IMR-90 (cell line): ENCODE measurements around the gene PMPCB. TPM values are rescaled to one million over a fixed set of nuclear protein-coding genes. Genes with fewer than 3 reads are reported as not detected.
A peak's percentile ranks its signal among the peaks of the same experiment; 100 is the strongest.

Experiments
- ATAC-seq: fragments of 200-7000 bp; cut with Tn5 transposase; 2 replicates; pipeline ENCODE4 v1.9.1; 2020; ENCODE audit warnings: low read depth, mild to moderate bottlenecking, moderate library complexity
- BruUV-seq: library from RNA; stranded (reverse); fragments of 400-500 nt; replicated peaks from 2 replicates; lab custom pipeline; 2021; lab: Mats Ljungman, UMichigan
- CTCF ChIA-PET: fragments of 300-600 bp; formaldehyde crosslinking; extraction: SDS; loops from one replicate; lab custom pipeline; 2021; ENCODE audit warnings: antibody characterized with exemption; lab: Yijun Ruan, JAX
- POLR2A ChIA-PET: fragments of 300-600 bp; sonication (Branson Sonifier 250); formaldehyde crosslinking; loops from one replicate; lab custom pipeline; 2022; ENCODE audit warnings: antibody characterized with exemption; ENCODE audit not compliant: unreplicated experiment; lab: Charles Lee
- DNase-seq: peaks from one replicate; pipeline ENCODE4 v3.0.0; 2013
- H2AFZ ChIP-seq: replicated peaks from 2 replicates; pipeline ENCODE3; 2013; ENCODE audit warnings: low read length, mild to moderate bottlenecking; ENCODE audit not compliant: poor library complexity
- H2AK5ac ChIP-seq: 2 replicates; pipeline ENCODE4 v1.6.1; 2013; ENCODE audit warnings: low read depth, low read length, inconsistent platforms
- H2AK9ac ChIP-seq: replicated peaks from 2 replicates; pipeline ENCODE3; 2013; ENCODE audit warnings: mild to moderate bottlenecking, low read depth, low read length, moderate library complexity; ENCODE audit not compliant: poor library complexity
- H2BK120ac ChIP-seq: 2 replicates; pipeline ENCODE4 v1.6.1; 2013; ENCODE audit warnings: low read depth, low read length, inconsistent platforms
- H2BK15ac ChIP-seq: 3 replicates; pipeline ENCODE4 v1.6.1; 2013; ENCODE audit warnings: low read depth, low read length, inconsistent platforms
- H2BK20ac ChIP-seq: 2 replicates; pipeline ENCODE4 v1.6.1; 2013; ENCODE audit warnings: low read depth, mild to moderate bottlenecking, inconsistent platforms, low read length, moderate library complexity
- H2BK5ac ChIP-seq: 2 replicates; pipeline ENCODE4 v1.6.1; 2013; ENCODE audit warnings: mild to moderate bottlenecking, low read depth, low read length, inconsistent platforms; ENCODE audit not compliant: poor library complexity, severe bottlenecking
- H3K14ac ChIP-seq: replicated peaks from 2 replicates; pipeline ENCODE4 v1.6.1; 2013; ENCODE audit warnings: low read depth, low read length, inconsistent platforms
- H3K18ac ChIP-seq: 2 replicates; pipeline ENCODE4 v1.6.1; 2013; ENCODE audit warnings: low read depth, low read length, control low read depth
- H3K23ac ChIP-seq: 2 replicates; pipeline ENCODE4 v1.6.1; 2013; ENCODE audit warnings: low read depth, low read length, inconsistent platforms
- H3K27ac ChIP-seq: 2 replicates; pipeline ENCODE4 v1.5.1; 2013; ENCODE audit warnings: mild to moderate bottlenecking, control low read depth, low read length; ENCODE audit not compliant: insufficient read depth
- H3K27me3 ChIP-seq: 2 replicates; pipeline ENCODE4 v1.6.1; 2013; ENCODE audit warnings: low read length; ENCODE audit not compliant: control insufficient read depth, insufficient read depth
- H3K36me3 ChIP-seq: 2 replicates; pipeline ENCODE4 v1.6.1; 2013; ENCODE audit warnings: low read length, mixed read lengths; ENCODE audit not compliant: control insufficient read depth, insufficient read depth
- H3K4ac ChIP-seq: 2 replicates; pipeline ENCODE4 v1.6.1; 2013; ENCODE audit warnings: low read depth, low read length, inconsistent platforms
- H3K4me1 ChIP-seq: 2 replicates; pipeline ENCODE4 v1.6.1; 2013; ENCODE audit warnings: low read length, mixed read lengths; ENCODE audit not compliant: control insufficient read depth, insufficient read depth
- H3K4me2 ChIP-seq: 2 replicates; pipeline ENCODE4 v1.6.1; 2013; ENCODE audit warnings: low read depth, mild to moderate bottlenecking, control low read depth, low read length, moderate library complexity
- H3K4me3 ChIP-seq: 2 replicates; pipeline ENCODE4 v1.5.1; 2013; ENCODE audit warnings: low read depth, mild to moderate bottlenecking, control low read depth, low read length, moderate library complexity; ENCODE audit not compliant: insufficient read depth
- H3K56ac ChIP-seq: 2 replicates; pipeline ENCODE4 v1.6.1; 2013; ENCODE audit warnings: low read length, inconsistent platforms; ENCODE audit not compliant: insufficient read depth; ENCODE audit errors: extremely low read depth
- H3K79me1 ChIP-seq, 2 experiments: 2 replicates each; pipeline ENCODE4 v1.6.1; 2013; ENCODE audit warnings: low read length in 2 of 2, inconsistent platforms in 1 of 2, low read depth in 1 of 2
- H3K9ac ChIP-seq: 2 replicates; pipeline ENCODE4 v1.6.1; 2013; ENCODE audit warnings: low read depth, low read length, control low read depth
- H3K9me1 ChIP-seq: 2 replicates; pipeline ENCODE4 v1.6.1; 2013; ENCODE audit warnings: low read length, inconsistent platforms; ENCODE audit not compliant: insufficient read depth
- H3K9me3 ChIP-seq: 2 replicates; pipeline ENCODE4 v1.6.1; 2013; ENCODE audit warnings: low read length; ENCODE audit not compliant: control insufficient read depth, insufficient read depth
- H4K20me1 ChIP-seq: 2 replicates; pipeline ENCODE4 v1.6.1; 2013; ENCODE audit warnings: low read length, inconsistent platforms; ENCODE audit not compliant: insufficient read depth
- H4K5ac ChIP-seq: 2 replicates; pipeline ENCODE4 v1.6.1; 2013; ENCODE audit warnings: mild to moderate bottlenecking, low read depth, low read length, control low read depth
- H4K8ac ChIP-seq, 2 experiments: 2 replicates each; pipeline ENCODE4 v1.6.1; 2013; ENCODE audit warnings: low read depth in 2 of 2, low read length in 2 of 2, control low read depth in 1 of 2, inconsistent platforms in 1 of 2
- H4K91ac ChIP-seq: 2 replicates; pipeline ENCODE4 v1.6.1; 2013; ENCODE audit warnings: low read depth, low read length, inconsistent platforms; ENCODE audit not compliant: insufficient read depth
- BHLHE40 ChIP-seq: fragments of 150-350 bp; IDR thresholded peaks from 2 replicates; pipeline ENCODE4 v1.6.1; 2016; ENCODE audit warnings: mild to moderate bottlenecking, low read depth, low read length
- CEBPB ChIP-seq: IDR thresholded peaks from 2 replicates; pipeline ENCODE4 v1.6.1; 2012; ENCODE audit warnings: low read depth, low read length, improper control_type of control experiment
- CHD1 ChIP-seq: IDR thresholded peaks from 2 replicates; pipeline ENCODE4 v1.6.1; 2012; ENCODE audit warnings: low read depth, low read length, improper control_type of control experiment
- CTCF ChIP-seq: conservative IDR thresholded peaks from 2 replicates; pipeline ENCODE4 v1.5.1; 2012; ENCODE audit warnings: mild to moderate bottlenecking, low read depth, low read length, improper control_type of control experiment
- ELK1 ChIP-seq: fragments of 150-350 bp; IDR thresholded peaks from 2 replicates; pipeline ENCODE4 v1.6.1; 2016; ENCODE audit warnings: low read depth, mild to moderate bottlenecking, low read length, moderate library complexity, borderline replicate concordance
- FOS ChIP-seq: fragments of 150-350 bp; IDR thresholded peaks from 2 replicates; pipeline ENCODE4 v1.6.1; 2016; ENCODE audit warnings: low read depth, low read length
- MAFK ChIP-seq: IDR thresholded peaks from 2 replicates; pipeline ENCODE4 v1.6.1; 2012; ENCODE audit warnings: low read depth, low read length, improper control_type of control experiment
- MAZ ChIP-seq: IDR thresholded peaks from 2 replicates; pipeline ENCODE4 v1.6.1; 2012; ENCODE audit warnings: low read depth, mild to moderate bottlenecking, low read length, improper control_type of control experiment, moderate library complexity, borderline replicate concordance
- MXI1 ChIP-seq: IDR thresholded peaks from 2 replicates; pipeline ENCODE4 v1.6.1; 2012; ENCODE audit warnings: low read depth, mild to moderate bottlenecking, low read length, moderate library complexity, borderline replicate concordance
- POLR2A ChIP-seq: IDR thresholded peaks from 2 replicates; pipeline ENCODE4 v1.6.1; 2012; ENCODE audit warnings: mild to moderate bottlenecking, low read depth, low read length
- RCOR1 ChIP-seq: IDR thresholded peaks from 2 replicates; pipeline ENCODE4 v1.6.1; 2012; ENCODE audit warnings: mild to moderate bottlenecking, low read length, improper control_type of control experiment; ENCODE audit not compliant: insufficient replicate concordance
- RFX5 ChIP-seq: IDR thresholded peaks from 2 replicates; pipeline ENCODE4 v1.8.0; 2012; ENCODE audit warnings: low read depth, mild to moderate bottlenecking, low read length, moderate library complexity
- SMC3 ChIP-seq: fragments of 150-350 bp; IDR thresholded peaks from 2 replicates; pipeline ENCODE4 v1.6.1; 2016; ENCODE audit warnings: low read depth, mild to moderate bottlenecking, antibody characterized with exemption, low read length, moderate library complexity
- USF2 ChIP-seq: fragments of 150-350 bp; IDR thresholded peaks from 2 replicates; pipeline ENCODE4 v1.6.1; 2017; ENCODE audit warnings: mild to moderate bottlenecking, antibody characterized with exemption, low read length, low read depth
- WGBS, 2 experiments: methylation state at CpG; one replicate each; pipeline versions ENCODE4 v1.1.5 to v1.1.7; 2013; ENCODE audit warnings: missing lambda C conversion rate in 2 of 2; ENCODE audit not compliant: insufficient read length in 1 of 2; ENCODE audit errors: extremely low coverage in 2 of 2; 5-methylcytosine and 5-hydroxymethylcytosine counted together
- dilution Hi-C: fragments of 300-500 bp; cut with HindIII; formaldehyde crosslinking; loops from one replicate; pipeline ENCODE4 v1.14.3; 2018; ENCODE audit warnings: low sequenced_read_pairs; ENCODE audit not compliant: unreplicated experiment
- in situ Hi-C: fragments of 300-500 bp; cut with MboI; formaldehyde crosslinking; loops from 3 replicates; pipeline ENCODE4 v1.14.3; 2019; ENCODE audit warnings: low sequenced_read_pairs, inconsistent platforms, mixed read lengths
- intact Hi-C: fragments of 100-400 bp; cut with micrococcal nuclease; formaldehyde crosslinking; loops from 2 replicates; pipeline ENCODE4 v1.10.0; 2022
- polyA plus RNA-seq, 3 experiments: library from polyadenylated mRNA; depleted of rRNA; stranded (reverse); fragments of >200 nt; gene quantifications; 2 replicates each; pipeline ENCODE4 v1.2.3, GENCODE V29; 2012; ENCODE audit warnings: low replicate concordance in 1 of 3
- total RNA-seq: library from RNA; depleted of rRNA; stranded (reverse); fragments of >200 nt; gene quantifications from 2 replicates; pipeline ENCODE4 v1.2.3, GENCODE V29; 2012

Gene PMPCB
- total and polyA plus RNA-seq, 2 of the 4 experiments (the other 2 are of a cell fraction): 50.4 to 72.8 TPM

- WGBS, 2 experiments: 7% methylated on average over 3 of the region's 26 CpGs; no CpG with 5 or more reads in 1 of the 2 experiments
- H3K4me2 ChIP-seq: peak overlapping the region; percentile 97
- no peak overlapping the region for H2BK20ac ChIP-seq
- H3K18ac ChIP-seq: peak overlapping the region; percentile 23; the same call in 1 of the 2 replicates
- H3K14ac ChIP-seq: peak overlapping the region; percentile 51
- H4K5ac ChIP-seq: peak overlapping the region; percentile 82
- ATAC-seq (peak; percentile 48), DNase-seq (peak; percentile 34)
- peak overlapping the region; percentile 89 for H3K4me3 ChIP-seq
- dilution Hi-C loops: no loop called here
- H4K91ac ChIP-seq: peak overlapping the region; percentile 65; the same call in 1 of the 2 replicates
- no peaks in the 10 kb centered on the region for H3K9me1 ChIP-seq
- intact Hi-C loops: no loop called here
- H3K9me3 ChIP-seq: no peaks in the 10 kb centered on the region
- H4K20me1 ChIP-seq: peaks cover 3% of the 10 kb centered on the region; the same call in 1 of the 2 replicates
- H3K79me1 ChIP-seq: peaks cover 3 to 11% of the 10 kb centered on the region in 2 experiments; a peak in 3 of 4 replicates
- POLR2A ChIA-PET: no interaction called here
- peaks cover 9% of the 10 kb centered on the region for H3K36me3 ChIP-seq
- peak overlapping the region; percentile 85 for H3K27ac ChIP-seq
- in situ Hi-C loops: no loop called here
- CTCF ChIA-PET: no interaction called here
- H2AFZ ChIP-seq: peak overlapping the region; percentile 97
- TSS peak; percentile 71 for BruUV-seq
- H2BK15ac ChIP-seq: no peak overlapping the region
- peak overlapping the region; percentile 91 for H3K9ac ChIP-seq
- 0 out of 2 replicates have a peak overlapping the region, but pooled peaks have one; percentile 24 for H2BK120ac ChIP-seq
- peaks cover 2% of the 10 kb centered on the region for H3K4me1 ChIP-seq
- H2AK9ac ChIP-seq: peak overlapping the region; percentile 12
- H3K56ac ChIP-seq: peak overlapping the region; percentile 57
- H2BK5ac ChIP-seq: peak overlapping the region; percentile 80
- H3K27me3 ChIP-seq: no peaks in the 10 kb centered on the region
- peak overlapping the region; percentile 32 to 68; a peak in 3 of 4 replicates for H4K8ac ChIP-seq
- H2AK5ac ChIP-seq: peak overlapping the region; percentile 46
- peak overlapping the region; percentile 74 for H3K23ac ChIP-seq
- H3K4ac ChIP-seq: peak overlapping the region; percentile 76
- TF ChIP-seq RFX5: no peak
- TF ChIP-seq FOS: no peak
- no peak for TF ChIP-seq RCOR1
- no peak for TF ChIP-seq MAZ
- TF ChIP-seq MXI1: peak; percentile 50; the same call in 1 of the 2 replicates
- TF ChIP-seq USF2: peak; percentile 37; the same call in 1 of the 2 replicates
- no peak for TF ChIP-seq CTCF
- TF ChIP-seq SMC3: no peak
- TF ChIP-seq BHLHE40: peak; percentile 2; the same call in 1 of the 2 replicates
- no peak for TF ChIP-seq ELK1
- TF ChIP-seq MAFK: no peak
- no peak; the same call in 1 of the 2 replicates for TF ChIP-seq POLR2A
- TF ChIP-seq CEBPB: no peak
- TF ChIP-seq CHD1: no peak
These were observed 46.7 kb downstream of the PMPCB start for GRCh38 chr7:103343758-103344452.
